ENCODE measurements around the gene PREX1.

Gene PREX1

DNA sequence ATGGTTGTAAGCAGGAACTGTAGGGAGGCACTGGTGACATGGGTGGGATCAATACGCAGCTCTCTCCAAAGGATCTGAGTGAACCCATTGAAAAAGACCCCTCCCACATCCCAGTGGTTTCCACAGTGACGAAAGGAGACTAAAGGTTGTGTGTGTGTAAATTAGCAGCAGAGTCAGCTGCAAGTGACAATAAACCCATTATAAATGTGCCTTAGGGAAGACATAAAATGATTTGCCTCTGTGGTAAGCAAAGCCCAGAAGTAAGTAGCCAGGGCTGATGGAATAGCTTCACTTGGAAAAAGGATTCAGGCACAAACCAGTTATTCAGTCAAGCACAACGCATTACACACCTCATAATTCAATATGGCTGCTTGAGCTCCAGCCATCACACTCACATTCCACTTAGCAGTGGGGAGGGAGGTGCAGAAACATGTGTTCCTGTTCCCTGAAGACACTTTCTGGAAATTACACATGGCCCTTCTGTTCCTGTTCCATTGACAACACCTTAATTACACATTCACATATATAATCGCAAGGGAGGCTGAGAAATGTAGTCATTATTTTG is 231.4 kb downstream of the PREX1 start:
- DNase-seq: no peak

DNA sequence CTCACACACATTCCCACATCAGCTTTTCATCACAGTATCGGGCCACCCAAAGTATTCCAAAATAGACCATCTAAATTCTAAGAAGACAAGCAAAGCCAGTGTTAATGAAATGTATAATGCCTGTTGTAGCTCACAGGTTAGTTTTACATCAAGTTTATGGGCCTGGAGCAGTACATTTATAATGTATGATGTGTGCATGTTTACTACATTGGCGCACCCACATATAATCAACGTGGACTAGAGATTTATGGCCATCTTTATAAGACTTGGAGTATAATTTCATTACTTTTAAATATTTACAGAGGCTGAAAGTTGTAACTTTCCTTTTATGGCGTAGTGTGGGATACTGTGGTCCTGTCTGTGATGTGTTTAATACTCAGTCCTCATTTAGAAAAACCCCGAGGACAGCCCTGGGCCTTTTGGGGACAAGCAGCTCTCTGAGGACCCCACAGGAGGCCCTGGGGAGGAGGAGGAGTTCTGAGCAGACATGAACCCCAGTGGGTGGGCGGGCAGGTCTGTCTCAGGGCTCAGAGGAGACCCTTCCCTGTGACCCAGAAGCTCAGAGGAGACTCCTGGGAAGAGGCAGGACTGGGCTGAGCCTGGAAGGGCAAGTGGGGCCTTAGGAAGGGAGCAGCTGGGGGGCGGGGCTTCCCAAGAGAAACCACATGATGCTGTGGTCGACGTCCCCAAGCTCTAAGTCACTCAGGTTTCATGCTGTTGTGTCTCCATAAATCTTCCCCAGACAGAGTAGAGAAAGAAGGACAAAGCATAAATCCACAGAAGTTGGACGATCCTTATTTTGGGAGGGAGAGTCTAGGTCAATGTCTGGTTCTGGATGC is 232.1 kb downstream of the PREX1 start:
- DNase-seq: no peak

DNA sequence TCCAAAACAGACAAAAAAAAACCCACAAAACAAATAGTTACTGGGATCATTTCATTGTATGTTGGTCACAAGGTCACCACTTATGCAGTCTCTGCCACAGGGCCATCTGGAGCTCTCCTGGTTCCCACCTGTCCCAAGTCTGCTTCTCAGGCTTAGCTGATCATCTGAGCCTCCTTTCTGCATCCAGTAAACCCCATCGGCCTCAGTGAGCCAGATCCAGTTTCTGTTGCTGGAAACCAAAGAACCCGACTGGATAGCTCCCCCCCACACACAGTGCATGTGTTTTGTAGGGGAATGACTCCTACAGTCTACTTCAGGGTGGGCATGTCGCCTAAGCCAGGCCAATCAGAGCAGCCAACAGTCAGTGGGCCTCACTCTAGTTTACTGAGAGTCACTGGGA is 233.3 kb downstream of the PREX1 start:
- DNase-seq: no peak

GRCh38 chr20:48592107-48592940 is 235.5 kb downstream of the PREX1 start:
- no peak for DNase-seq

DNA sequence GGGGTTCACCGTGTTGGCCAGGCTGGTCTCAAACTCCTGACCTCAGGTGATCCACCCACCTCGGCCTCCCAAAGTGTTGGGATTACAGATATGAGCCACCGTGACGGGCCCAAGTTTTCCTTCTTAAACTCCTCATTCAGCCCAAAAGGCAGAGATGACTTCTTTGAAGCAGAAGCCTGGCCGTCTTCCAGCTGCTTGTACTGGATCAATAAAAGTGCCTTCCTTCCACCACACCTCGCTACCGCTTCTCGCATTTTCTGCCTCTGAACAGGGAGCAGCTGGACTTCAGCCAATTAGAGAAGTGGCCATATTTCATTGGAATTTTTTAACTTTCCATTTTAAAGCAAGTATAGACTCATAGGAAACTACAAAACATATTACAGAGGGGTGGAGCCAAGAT is 241.1 kb downstream of the PREX1 start:
- DNase-seq: no peak

- no peak for DNase-seq
Measured at GRCh38 chr20:48585061-48585870, 242.5 kb downstream of the PREX1 start.

- no peak for DNase-seq
Measured at GRCh38 chr20:48584391-48585060, 243.3 kb downstream of the PREX1 start.

DNA sequence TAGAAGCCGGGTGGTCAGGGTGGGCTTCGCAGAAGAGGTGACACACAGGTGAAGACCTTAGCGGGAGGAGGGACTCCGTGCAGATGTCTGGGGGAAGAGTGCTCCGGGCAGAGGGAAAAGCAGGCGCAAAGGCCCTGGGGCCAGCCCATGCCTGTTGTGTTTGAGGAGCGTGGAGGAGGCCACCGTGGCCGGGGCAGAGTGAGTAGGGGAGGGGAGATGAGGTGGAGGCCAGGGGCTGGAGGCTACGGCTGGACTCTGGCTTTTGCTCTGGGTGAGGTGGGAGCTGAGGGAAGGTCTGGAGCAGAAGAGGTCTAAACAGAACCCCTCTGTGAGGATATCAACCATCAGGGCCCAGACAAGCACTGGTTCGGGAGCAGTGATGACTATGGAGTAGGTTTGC is 244.0 kb downstream of the PREX1 start:
- DNase-seq: no peak

DNA sequence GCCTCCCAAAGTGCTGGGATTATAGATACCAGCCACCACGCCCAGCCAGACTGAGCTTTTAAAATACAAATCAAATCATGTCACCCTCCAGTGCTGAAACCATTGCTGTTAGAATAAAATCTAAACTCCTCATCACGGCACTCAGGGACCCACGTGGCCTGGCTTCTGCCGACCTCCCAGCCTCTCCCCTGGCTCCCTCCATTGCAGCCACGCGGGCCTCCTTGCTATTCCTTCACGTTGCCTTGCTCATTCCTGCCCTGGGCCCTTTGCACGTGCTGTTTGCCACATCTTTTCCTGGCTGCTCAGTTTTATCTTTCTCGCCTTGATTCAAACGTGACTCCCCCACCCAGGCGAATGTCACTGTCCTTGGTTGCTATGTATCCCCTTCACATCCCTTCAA is 244.6 kb downstream of the PREX1 start:
- no peak for DNase-seq

- no peak for DNase-seq
Measured at GRCh38 chr20:48582673-48582985, 245.2 kb downstream of the PREX1 start.

GRCh38 chr20:48581167-48581566 is 246.6 kb downstream of the PREX1 start:
- DNase-seq: no peak

DNA sequence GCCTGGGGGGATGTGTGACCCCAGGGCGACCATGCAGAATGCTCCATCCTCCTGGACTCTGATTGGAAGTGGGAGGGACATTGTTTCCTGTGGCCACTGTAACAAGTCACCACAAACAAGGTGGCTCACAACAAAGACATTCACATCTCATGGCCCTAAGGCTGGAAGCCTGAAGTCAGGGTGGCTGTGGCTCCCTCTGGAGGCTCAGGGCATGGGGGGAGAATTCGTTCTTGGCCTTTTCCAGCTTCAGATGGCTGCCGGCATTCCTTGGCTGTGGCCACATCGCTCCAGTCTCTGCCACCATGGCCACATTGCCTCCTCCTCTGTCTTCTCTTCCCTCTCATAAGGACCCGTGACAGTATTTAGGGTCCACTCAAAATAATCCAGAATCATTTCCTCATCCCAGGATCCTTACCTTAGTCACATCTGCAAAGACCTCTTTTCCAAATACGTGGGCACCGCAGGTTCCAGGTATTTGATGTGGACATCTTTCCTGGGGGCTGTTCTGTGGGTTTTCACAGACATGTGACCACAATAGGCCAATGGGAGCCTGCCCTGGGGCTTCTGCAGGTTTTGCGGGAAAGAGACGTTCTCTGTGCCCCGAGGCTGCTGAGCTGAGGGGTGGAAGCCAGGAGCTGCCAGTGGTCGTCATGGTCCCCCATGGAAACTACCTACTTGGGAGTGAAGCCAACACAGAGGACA is 249.3 kb downstream of the PREX1 start:
- DNase-seq: no peak

DNA sequence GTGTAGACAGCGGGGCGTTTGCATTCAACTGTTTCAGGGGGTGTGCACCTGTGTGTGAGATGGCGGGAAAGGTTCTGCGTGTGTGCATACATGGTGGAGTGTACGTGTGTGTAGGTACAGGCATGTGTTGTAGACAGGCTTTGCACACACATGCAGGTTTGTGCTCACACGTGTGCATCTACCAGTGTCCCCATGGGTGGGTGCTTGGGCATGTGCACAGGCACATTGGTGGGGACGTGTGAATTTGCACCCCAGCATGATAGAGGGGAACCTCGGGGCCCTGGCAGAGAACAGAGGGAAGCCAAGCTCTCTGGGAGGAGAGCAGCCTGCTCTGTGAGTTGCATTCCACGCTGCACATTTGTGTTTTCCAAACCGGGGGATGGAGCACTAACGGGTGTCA is 250.2 kb downstream of the PREX1 start:
- DNase-seq: no peak

- no peak for DNase-seq
Measured at GRCh38 chr20:48574383-48574782, 253.4 kb downstream of the PREX1 start.

Measured in NCI-H510A (cell line).